GM23338 (cell line): ENCODE measurements around the gene SPINK5. TPM values are rescaled to one million over a fixed set of nuclear protein-coding genes. Genes with fewer than 3 reads are reported as not detected.

Experiments used
- ATAC-seq: fragments of 200-7000 bp; cut with Tn5 transposase; 3 replicates; pipeline ENCODE4 v1.9.1; 2020
- DNase-seq: peaks from one replicate; pipeline ENCODE4 v3.0.0-alpha.2; 2015; ENCODE audit warnings: low spot score
- H2AFZ ChIP-seq: fragments of 200-600 bp; sonication (generic); 2 replicates; pipeline ENCODE4 v1.8.0; 2016; ENCODE audit warnings: antibody characterized with exemption, mild to moderate bottlenecking, moderate library complexity
- H3F3A ChIP-seq: fragments of 200-600 bp; sonication (generic); replicated peaks from 2 replicates; pipeline ENCODE4 v1.8.0; 2017; ENCODE audit warnings: antibody characterized with exemption, mixed run types, low read depth
- H3K27ac ChIP-seq: fragments of 200-600 bp; sonication (generic); 2 replicates; pipeline ENCODE4 v1.6.1; 2016; ENCODE audit warnings: low read depth
- H3K27me3 ChIP-seq: fragments of 200-600 bp; sonication (generic); 2 replicates; pipeline ENCODE4 v1.8.0; 2016; ENCODE audit warnings: mild to moderate bottlenecking, mixed run types, moderate library complexity; ENCODE audit not compliant: insufficient read depth
- H3K36me3 ChIP-seq: fragments of 200-600 bp; sonication (generic); 2 replicates; pipeline ENCODE4 v1.8.0; 2016; ENCODE audit warnings: mild to moderate bottlenecking; ENCODE audit not compliant: insufficient read depth
- H3K4me1 ChIP-seq: fragments of 200-600 bp; sonication (generic); 2 replicates; pipeline ENCODE4 v1.8.0; 2016; ENCODE audit warnings: mild to moderate bottlenecking, moderate library complexity; ENCODE audit not compliant: insufficient read depth
- H3K4me2 ChIP-seq: fragments of 200-600 bp; sonication (generic); 2 replicates; pipeline ENCODE4 v1.7.1; 2017; ENCODE audit warnings: mixed run types
- H3K4me3 ChIP-seq: fragments of 200-600 bp; sonication (generic); 2 replicates; pipeline ENCODE4 v1.6.1; 2016; ENCODE audit warnings: mixed run types
- H3K79me2 ChIP-seq: fragments of 200-600 bp; sonication (generic); replicated peaks from 2 replicates; pipeline ENCODE4 v1.8.0; 2017; ENCODE audit warnings: mild to moderate bottlenecking; ENCODE audit not compliant: insufficient read depth
- H3K9me2 ChIP-seq: fragments of 200-600 bp; sonication (generic); 2 replicates; pipeline ENCODE4 v1.8.0; 2017; ENCODE audit not compliant: insufficient read depth
- H4K20me1 ChIP-seq: fragments of 200-600 bp; sonication (generic); replicated peaks from 2 replicates; pipeline ENCODE4 v1.8.0; 2017; ENCODE audit warnings: mild to moderate bottlenecking; ENCODE audit not compliant: insufficient read depth
- H3K27ac Mint-ChIP-seq: 2 replicates; pipeline ENCODE4 v1.8.0; 2020; ENCODE audit warnings: inconsistent platforms, mild to moderate bottlenecking, moderate library complexity, mixed read lengths
- H3K27me3 Mint-ChIP-seq: 3 replicates; pipeline ENCODE4 v1.8.0; 2022; ENCODE audit warnings: low read depth, mild to moderate bottlenecking, moderate library complexity, mixed read lengths, inconsistent platforms; ENCODE audit not compliant: insufficient read depth, poor library complexity
- H3K36me3 Mint-ChIP-seq: 3 replicates; pipeline ENCODE4 v1.8.0; 2021; ENCODE audit warnings: low read depth, mild to moderate bottlenecking, inconsistent platforms, moderate library complexity, mixed read lengths
- H3K4me1 Mint-ChIP-seq: 3 replicates; pipeline ENCODE4 v1.8.0; 2020; ENCODE audit warnings: mild to moderate bottlenecking, inconsistent platforms, mixed read lengths
- H3K4me3 Mint-ChIP-seq: 3 replicates; pipeline ENCODE4 v1.8.0; 2021; ENCODE audit warnings: moderate library complexity, mild to moderate bottlenecking, inconsistent platforms, mixed read lengths
- H3K9me3 Mint-ChIP-seq: 3 replicates; pipeline ENCODE4 v1.8.0; 2020; ENCODE audit warnings: moderate library complexity, mild to moderate bottlenecking, inconsistent platforms, mixed read lengths
- CTCF ChIP-seq, 2 experiments: fragments of 200-600 bp in 1 of 2; sonication (generic) in 1 of 2; conservative IDR thresholded peaks; 2 replicates each; pipeline versions ENCODE4 v1.5.1 to v1.6.1; 2016 to 2017; ENCODE audit warnings: antibody characterized with exemption in 2 of 2, low read depth in 2 of 2, mild to moderate bottlenecking in 2 of 2, moderate library complexity in 1 of 2
- EZH2 ChIP-seq: fragments of 200-600 bp; sonication (generic); IDR thresholded peaks from one replicate; pipeline ENCODE4 v1.8.0; 2017; ENCODE audit warnings: antibody characterized with exemption, mild to moderate bottlenecking, low read depth; ENCODE audit not compliant: unreplicated experiment
- EZH2phosphoT487 ChIP-seq: fragments of 200-600 bp; sonication (generic); IDR thresholded peaks from one replicate; pipeline ENCODE4 v1.8.1; 2018; ENCODE audit warnings: antibody characterized with exemption; ENCODE audit not compliant: unreplicated experiment
- JUNB ChIP-seq: IDR thresholded peaks from one replicate; pipeline ENCODE4 v1.6.1; 2016; ENCODE audit warnings: antibody characterized with exemption; ENCODE audit not compliant: unreplicated experiment
- POLR2AphosphoS5 ChIP-seq: IDR thresholded peaks from 2 replicates; pipeline ENCODE4 v1.6.1; 2016; ENCODE audit warnings: antibody characterized with exemption, low read depth
- STAT1 ChIP-seq: IDR thresholded peaks from one replicate; pipeline ENCODE4 v1.6.1; 2016; ENCODE audit warnings: antibody characterized with exemption; ENCODE audit not compliant: unreplicated experiment
- ZNF114 ChIP-seq: fragments of 250-450 bp; sonication (Bioruptor Pico); IDR thresholded peaks from 2 replicates; pipeline ENCODE4 v1.5.0; 2020; ENCODE audit warnings: mild to moderate bottlenecking, moderate library complexity
- ZNF462 ChIP-seq: fragments of 250-450 bp; sonication (Bioruptor Pico); IDR thresholded peaks from 2 replicates; pipeline ENCODE4 v1.5.0; 2020; ENCODE audit warnings: mild to moderate bottlenecking, moderate library complexity
- polyA plus RNA-seq: library from polyadenylated mRNA; unstranded; fragments of >200 nt; fragmentation: Nextera tagmentation; extraction: Ambion mirVana; gene quantifications from 2 replicates; pipeline ENCODE4 v1.2.1, GENCODE V29; 2016
- total RNA-seq: library from RNA; depleted of rRNA; stranded (reverse); fragments of >200 nt; shearing (Covaris generic); gene quantifications from 2 replicates; pipeline ENCODE4 v1.2.3, GENCODE V29; 2014
- TF ChIP-seq, protein P1 (sequence below): IDR thresholded peaks from 2 replicates; pipeline ENCODE4 v1.6.1; 2016; ENCODE audit warnings: antibody characterized with exemption
- TF ChIP-seq, protein P2 (sequence below): IDR thresholded peaks from one replicate; pipeline ENCODE4 v1.6.1; 2018; ENCODE audit warnings: antibody characterized with exemption; ENCODE audit not compliant: unreplicated experiment

Gene SPINK5
- total and polyA plus RNA-seq, 2 experiments from 2014 or later = 4.5 to 8.8 TPM

GRCh38 chr5:148166550-148167283 lies 102.9 kb downstream of the SPINK5 start (continued):
- no peak for TF ChIP-seq ZNF462 (CRISPR knock-in tag)
- TF ChIP-seq, protein P1, sequence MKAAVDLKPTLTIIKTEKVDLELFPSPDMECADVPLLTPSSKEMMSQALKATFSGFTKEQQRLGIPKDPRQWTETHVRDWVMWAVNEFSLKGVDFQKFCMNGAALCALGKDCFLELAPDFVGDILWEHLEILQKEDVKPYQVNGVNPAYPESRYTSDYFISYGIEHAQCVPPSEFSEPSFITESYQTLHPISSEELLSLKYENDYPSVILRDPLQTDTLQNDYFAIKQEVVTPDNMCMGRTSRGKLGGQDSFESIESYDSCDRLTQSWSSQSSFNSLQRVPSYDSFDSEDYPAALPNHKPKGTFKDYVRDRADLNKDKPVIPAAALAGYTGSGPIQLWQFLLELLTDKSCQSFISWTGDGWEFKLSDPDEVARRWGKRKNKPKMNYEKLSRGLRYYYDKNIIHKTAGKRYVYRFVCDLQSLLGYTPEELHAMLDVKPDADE = no peak

DNA sequence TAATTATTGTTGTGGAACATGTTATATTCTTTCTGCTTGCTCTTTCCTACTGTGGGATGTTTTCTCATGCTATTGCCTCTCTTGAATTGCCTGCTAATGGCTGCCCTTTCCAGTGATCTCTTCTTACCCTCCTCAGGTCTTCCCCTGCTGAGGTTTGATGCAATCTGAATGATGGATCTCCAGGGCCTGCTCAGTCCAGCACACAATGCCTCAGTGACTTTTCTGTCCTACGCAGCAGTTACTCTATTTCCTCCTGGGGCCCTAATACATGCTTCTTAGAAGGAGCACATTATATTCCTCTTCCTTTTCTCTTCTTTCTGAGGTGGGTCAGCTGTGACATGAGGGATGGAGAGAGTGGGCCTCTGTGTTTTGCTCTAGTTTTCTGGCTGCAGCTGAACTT lies 104.5 kb downstream of the SPINK5 start, which contains the start of gene SPINK14:
Gene SPINK14, plus strand, starts transcription at position 301 of the 400 bp plus-strand sequence. CDS start 1,187 bp downstream, outside the sequence.
- no peak within 1 kb of the TSS for H3K4me3 Mint-ChIP-seq
- TF ChIP-seq, protein P1 = no peak
- TF ChIP-seq EZH2 (no peak), STAT1 (no peak), POLR2AphosphoS5 (no peak), CTCF (conservative IDR thresholded peaks at IDR 0.05; ENCODE audit: low read depth in 2 of 2) (no peak), EZH2phosphoT487 (no peak), JUNB (no peak), ZNF114 (CRISPR knock-in tag) (no peak)
- TF ChIP-seq, protein P2, sequence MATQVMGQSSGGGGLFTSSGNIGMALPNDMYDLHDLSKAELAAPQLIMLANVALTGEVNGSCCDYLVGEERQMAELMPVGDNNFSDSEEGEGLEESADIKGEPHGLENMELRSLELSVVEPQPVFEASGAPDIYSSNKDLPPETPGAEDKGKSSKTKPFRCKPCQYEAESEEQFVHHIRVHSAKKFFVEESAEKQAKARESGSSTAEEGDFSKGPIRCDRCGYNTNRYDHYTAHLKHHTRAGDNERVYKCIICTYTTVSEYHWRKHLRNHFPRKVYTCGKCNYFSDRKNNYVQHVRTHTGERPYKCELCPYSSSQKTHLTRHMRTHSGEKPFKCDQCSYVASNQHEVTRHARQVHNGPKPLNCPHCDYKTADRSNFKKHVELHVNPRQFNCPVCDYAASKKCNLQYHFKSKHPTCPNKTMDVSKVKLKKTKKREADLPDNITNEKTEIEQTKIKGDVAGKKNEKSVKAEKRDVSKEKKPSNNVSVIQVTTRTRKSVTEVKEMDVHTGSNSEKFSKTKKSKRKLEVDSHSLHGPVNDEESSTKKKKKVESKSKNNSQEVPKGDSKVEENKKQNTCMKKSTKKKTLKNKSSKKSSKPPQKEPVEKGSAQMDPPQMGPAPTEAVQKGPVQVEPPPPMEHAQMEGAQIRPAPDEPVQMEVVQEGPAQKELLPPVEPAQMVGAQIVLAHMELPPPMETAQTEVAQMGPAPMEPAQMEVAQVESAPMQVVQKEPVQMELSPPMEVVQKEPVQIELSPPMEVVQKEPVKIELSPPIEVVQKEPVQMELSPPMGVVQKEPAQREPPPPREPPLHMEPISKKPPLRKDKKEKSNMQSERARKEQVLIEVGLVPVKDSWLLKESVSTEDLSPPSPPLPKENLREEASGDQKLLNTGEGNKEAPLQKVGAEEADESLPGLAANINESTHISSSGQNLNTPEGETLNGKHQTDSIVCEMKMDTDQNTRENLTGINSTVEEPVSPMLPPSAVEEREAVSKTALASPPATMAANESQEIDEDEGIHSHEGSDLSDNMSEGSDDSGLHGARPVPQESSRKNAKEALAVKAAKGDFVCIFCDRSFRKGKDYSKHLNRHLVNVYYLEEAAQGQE = no peak

More for the DNA sequence above, 104.5 kb downstream of the SPINK5 start, which contains the start of gene SPINK14:
- H4K20me1 ChIP-seq = no peaks in the 10 kb centered on the region
- H3F3A ChIP-seq = no peaks in the 10 kb centered on the region
- H3K4me2 ChIP-seq = no peak within 1 kb of the TSS
- no peaks in the 10 kb centered on the region for H3K27me3 ChIP-seq
- no peak within 1 kb of the TSS for H2AFZ ChIP-seq
- H3K4me3 ChIP-seq = no peak within 1 kb of the TSS
- no peak for DNase-seq
- peaks cover 2% of the 10 kb centered on the region; the same call in 1 of the 3 replicates for H3K36me3 Mint-ChIP-seq
- H3K36me3 ChIP-seq = no peaks in the 10 kb centered on the region
- H3K9me3 Mint-ChIP-seq = no peaks in the 10 kb centered on the region; the same call in 2 of the 3 replicates
- H3K27me3 Mint-ChIP-seq = peaks cover 2% of the 10 kb centered on the region
- no peaks in the 10 kb centered on the region for H3K79me2 ChIP-seq
- ATAC-seq = no peak
- H3K9me2 ChIP-seq = no peaks in the 10 kb centered on the region; the same call in 1 of the 2 replicates
- no peak within 1 kb of the TSS for H3K27ac ChIP-seq
- H3K27ac Mint-ChIP-seq = no peak within 1 kb of the TSS
- H3K4me1 Mint-ChIP-seq = no peaks in the 10 kb centered on the region
- H3K4me1 ChIP-seq = no peaks in the 10 kb centered on the region
